Superior temporal gyrus (tissue), 1 donor: ENCODE data around the gene LIPE.
A peak's percentile ranks its signal among the peaks of the same experiment; 100 is the strongest.

Source experiments
- DNase-seq: peaks from one replicate; pipeline ENCODE4 v3.0.0-alpha.2; 2016; ENCODE audit errors: extremely low spot score

LIPE gene

DNA sequence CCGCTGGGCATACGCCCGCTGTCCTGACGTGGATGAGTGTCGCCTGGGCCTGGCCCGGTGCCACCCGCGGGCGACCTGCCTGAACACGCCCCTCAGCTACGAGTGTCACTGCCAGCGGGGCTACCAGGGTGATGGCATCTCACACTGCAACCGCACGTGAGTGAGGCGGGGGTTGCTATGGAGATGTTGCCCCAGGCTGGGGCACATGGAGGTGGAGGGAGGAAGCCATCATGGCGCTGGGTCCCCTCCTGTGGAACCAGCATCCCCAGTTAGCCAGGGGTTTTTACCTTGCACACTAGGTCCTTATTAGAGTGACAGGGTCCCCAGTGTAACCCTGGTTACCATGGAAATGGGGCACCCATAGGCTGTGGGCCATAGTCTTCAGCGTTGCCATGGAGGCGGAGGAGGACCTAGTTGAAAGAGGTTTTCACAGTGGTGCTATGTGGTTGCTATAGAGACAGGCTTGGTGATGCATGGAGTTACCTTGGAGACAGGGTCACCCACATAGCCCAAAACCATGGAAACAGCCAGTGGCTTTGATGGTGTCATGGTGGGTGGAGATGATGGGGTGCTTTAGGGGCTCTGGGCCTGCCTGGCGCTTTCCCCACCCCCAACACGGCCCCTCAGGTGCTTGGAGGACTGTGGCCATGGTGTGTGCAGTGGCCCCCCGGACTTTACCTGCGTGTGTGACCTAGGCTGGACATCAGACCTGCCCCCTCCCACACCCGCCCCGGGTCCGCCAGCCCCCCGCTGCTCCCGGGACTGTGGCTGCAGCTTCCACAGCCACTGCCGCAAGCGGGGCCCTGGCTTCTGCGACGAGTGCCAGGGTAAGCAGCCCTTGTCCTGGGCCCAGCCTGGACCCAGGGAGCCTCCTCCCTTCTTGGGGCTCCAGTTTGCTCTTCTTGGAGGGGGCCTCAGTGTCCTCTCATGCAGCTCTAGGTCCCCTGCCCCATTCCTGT lies 74.6 kb downstream of the LIPE start:
- peak; percentile 79 for DNase-seq
